HFFc6 (cell line): ENCODE results near the gene SENP3. TPM values are rescaled to one million over a fixed set of nuclear protein-coding genes. Genes with fewer than 3 reads are reported as not detected.

Experiments
- DNase-seq: peaks from one replicate; pipeline ENCODE4 v3.0.0-alpha.2; 2018
- H3K27ac Mint-ChIP-seq: 2 replicates; pipeline ENCODE4 v1.8.0; 2020; ENCODE audit warnings: mild to moderate bottlenecking, mixed read lengths
- H3K27me3 Mint-ChIP-seq: 2 replicates; pipeline ENCODE4 v1.8.0; 2021; ENCODE audit warnings: mild to moderate bottlenecking, moderate library complexity, mixed read lengths; ENCODE audit not compliant: insufficient read depth
- H3K36me3 Mint-ChIP-seq: 2 replicates; pipeline ENCODE4 v1.8.0; 2021; ENCODE audit warnings: low read depth, mixed read lengths
- H3K4me1 Mint-ChIP-seq: 2 replicates; pipeline ENCODE4 v1.8.0; 2020; ENCODE audit warnings: low read depth, mixed read lengths
- H3K4me3 Mint-ChIP-seq: 2 replicates; pipeline ENCODE4 v1.8.0; 2020; ENCODE audit warnings: mild to moderate bottlenecking, moderate library complexity, mixed read lengths
- H3K9me3 Mint-ChIP-seq: 2 replicates; pipeline ENCODE4 v1.8.0; 2020; ENCODE audit warnings: mild to moderate bottlenecking, mixed read lengths
- CTCF ChIP-seq: fragments of 200-600 bp; sonication (generic); IDR thresholded peaks from 2 replicates; pipeline ENCODE4 v1.5.0; 2021; ENCODE audit warnings: antibody characterized with exemption, mild to moderate bottlenecking
- total RNA-seq, 6 experiments: library from RNA; stranded (reverse); fragmentation: NEBNext Ultra II Directional; extraction: Animal tissue kit (Norgen Biotek cat#: 25700); gene quantifications; 2 replicates in 1 of 6; 3 replicates in 5 of 6; pipeline ENCODE4 v1.2.3, GENCODE V29; 2021

The SENP3 gene
- total RNA-seq, 6 experiments from 2014 or later, result 53.9 to 70.3 (median 60.3) TPM

- H3K9me3 Mint-ChIP-seq, result no peaks in the 10 kb centered on the region
- peaks cover 9% of the 10 kb centered on the region for H3K27me3 Mint-ChIP-seq
- peaks cover 32% of the 10 kb centered on the region for H3K36me3 Mint-ChIP-seq
- peaks cover 77% of the 10 kb centered on the region for H3K4me1 Mint-ChIP-seq
- no peak for DNase-seq
- peak; percentile 49; the same call in 1 of the 2 replicates for TF ChIP-seq CTCF
- peak overlapping the region; percentile 75 for H3K4me3 Mint-ChIP-seq
- H3K27ac Mint-ChIP-seq, result peak overlapping the region; percentile 94
These were observed 25.1 kb downstream of the SENP3 start for GRCh38 chr17:7586673-7587419.

GRCh38 chr17:7587420-7588151 lies 25.9 kb downstream of the SENP3 start:
- H3K4me3 Mint-ChIP-seq, result peak overlapping the region; percentile 75
- peaks cover 9% of the 10 kb centered on the region for H3K27me3 Mint-ChIP-seq
- peak overlapping the region; percentile 94 for H3K27ac Mint-ChIP-seq
- H3K4me1 Mint-ChIP-seq, result peaks cover 71% of the 10 kb centered on the region
- TF ChIP-seq CTCF, result peak; percentile 36; the same call in 1 of the 2 replicates
- H3K36me3 Mint-ChIP-seq, result peaks cover 26% of the 10 kb centered on the region
- DNase-seq, result peak; percentile 97
- no peaks in the 10 kb centered on the region for H3K9me3 Mint-ChIP-seq

GRCh38 chr17:7588553-7589203 lies 27.0 kb downstream of the SENP3 start:
- no peak for TF ChIP-seq CTCF
- Mint-ChIP-seq H3K36me3 (peaks cover 26% of the 10 kb centered on the region), H3K4me1 (peaks cover 71% of the 10 kb centered on the region), H3K9me3 (no peaks in the 10 kb centered on the region), H3K27ac (peak overlapping the region; percentile 94), H3K4me3 (peak overlapping the region; percentile 75), H3K27me3 (peaks cover 8% of the 10 kb centered on the region)
- DNase-seq, result no peak

GRCh38 chr17:7589204-7589868 lies 27.6 kb downstream of the SENP3 start:
- Mint-ChIP-seq H3K9me3 (no peaks in the 10 kb centered on the region), H3K36me3 (peaks cover 27% of the 10 kb centered on the region), H3K4me1 (peaks cover 72% of the 10 kb centered on the region), H3K27ac (peak overlapping the region; percentile 94), H3K4me3 (peak overlapping the region; percentile 60), H3K27me3 (peaks cover 7% of the 10 kb centered on the region)
- TF ChIP-seq CTCF, result peak; percentile 95
- DNase-seq, result peak; percentile 78
